Posterior cingulate gyrus (tissue), 11 donors: Measurements from ENCODE around the gene RPIA.

Experiments used
- DNase-seq, 10 donors: peaks; one replicate each; pipeline versions ENCODE4 v3.0.0 to v3.0.0-alpha.2; 2020 to 2021; ENCODE audit warnings: mixed read lengths in 3 of 10
- intact Hi-C: fragments of 100-400 bp; cut with DNase I; formaldehyde crosslinking; loops from one replicate; pipeline ENCODE4 v1.15.1; 2023

Gene RPIA

DNA sequence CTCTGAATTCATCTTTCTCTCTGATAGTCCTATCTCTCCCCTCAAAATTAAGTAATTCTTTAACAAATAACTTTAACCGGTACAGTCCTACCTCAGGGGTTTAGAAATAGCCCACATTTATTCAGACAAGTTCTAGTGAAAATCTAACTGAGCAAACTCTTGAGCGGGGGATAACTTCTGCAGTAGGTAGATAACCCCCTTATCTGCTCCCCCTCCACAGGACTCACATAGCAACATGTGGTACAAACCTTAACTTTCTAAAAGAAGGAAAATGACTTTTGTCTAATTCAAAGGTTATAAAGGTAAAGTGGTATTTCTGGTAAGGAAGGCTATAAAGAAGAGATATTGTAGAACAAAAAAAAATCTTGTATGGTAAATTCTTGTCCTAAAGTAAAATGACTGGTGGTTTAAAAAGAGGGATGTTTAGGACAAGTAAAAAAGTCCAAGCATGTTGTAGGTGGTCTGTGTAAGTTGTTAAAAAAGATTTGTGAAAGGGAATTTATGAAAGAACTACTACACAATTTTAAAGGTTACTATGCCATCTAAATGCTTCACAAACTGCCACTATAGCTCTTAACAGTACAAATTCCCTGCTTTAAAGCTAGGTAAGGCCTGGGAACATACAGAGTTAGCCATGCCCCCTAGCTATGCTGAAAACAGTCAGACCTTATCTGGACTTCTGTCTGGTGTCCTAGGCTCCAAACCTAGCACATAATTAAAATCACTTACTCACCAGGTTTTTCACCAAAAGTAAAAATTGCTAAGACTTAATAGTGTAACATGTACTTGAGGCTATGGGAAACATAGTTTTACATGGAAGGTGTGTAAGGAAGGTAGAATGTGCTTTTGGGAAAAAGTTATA lies 8.1 kb upstream of the RPIA start:
- intact Hi-C loops: no loop called here
- DNase-seq: no peak

DNA sequence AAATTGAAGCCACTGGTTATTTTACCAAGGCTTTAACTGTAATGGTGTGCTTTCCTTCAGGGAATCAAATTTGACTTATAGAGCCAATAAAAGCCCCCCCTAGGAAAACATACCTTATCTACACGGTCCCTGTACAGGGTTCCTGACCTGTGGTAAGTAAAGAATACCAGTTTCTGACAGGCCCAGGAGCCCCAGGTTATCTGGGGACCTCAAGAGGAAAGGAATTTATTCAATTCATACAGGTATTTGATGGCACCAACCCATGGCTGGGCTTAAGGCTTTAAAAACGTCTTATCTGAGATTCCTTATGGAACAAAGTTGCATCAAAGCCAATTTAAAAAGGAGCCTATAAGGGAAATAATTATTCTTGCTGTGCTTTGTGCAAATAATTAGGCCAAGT lies 7.0 kb upstream of the RPIA start:
- DNase-seq: no peak
- intact Hi-C loops: no loop called here

DNA sequence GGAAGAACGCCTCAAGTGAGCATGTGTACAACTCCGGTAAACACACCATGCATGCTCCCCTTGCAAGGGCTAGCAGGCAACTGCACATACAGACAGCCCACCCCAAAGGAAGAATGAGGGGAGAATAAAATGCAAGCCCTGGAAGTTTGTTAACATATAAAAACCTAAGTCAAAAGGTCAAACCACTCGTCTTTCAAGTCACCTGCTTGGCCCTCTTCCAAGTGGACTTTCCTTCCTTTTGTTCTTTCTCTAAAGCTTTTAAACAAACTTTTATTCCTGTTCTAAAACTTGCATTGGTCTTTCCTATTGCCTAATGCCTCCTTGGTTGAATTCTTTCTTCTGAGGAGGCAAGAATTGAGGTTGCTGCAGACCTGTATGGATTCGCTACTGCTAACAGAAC lies 5.2 kb upstream of the RPIA start:
- intact Hi-C loops: no loop called here
- no peak for DNase-seq

DNA sequence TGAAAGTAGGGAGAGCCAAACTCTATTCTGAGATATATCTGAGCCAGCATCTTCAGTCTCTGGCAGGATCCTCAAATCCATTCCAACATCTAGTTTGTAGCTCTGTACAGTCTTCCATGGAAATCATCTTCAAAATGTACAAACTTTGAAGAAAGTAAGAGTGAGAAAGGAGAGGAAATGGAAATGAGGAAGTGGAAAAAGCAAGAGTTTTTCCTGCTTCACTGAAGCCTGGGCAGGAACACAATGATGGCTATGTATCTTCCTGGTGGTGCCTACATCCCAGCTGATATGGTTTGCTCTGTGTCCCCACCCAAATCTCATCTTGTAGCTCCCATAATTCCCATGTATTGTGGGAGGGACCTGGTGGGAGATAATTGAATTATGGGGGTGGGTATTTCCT lies 4.1 kb upstream of the RPIA start:
- no peak for DNase-seq
- intact Hi-C loops: no loop called here

DNA sequence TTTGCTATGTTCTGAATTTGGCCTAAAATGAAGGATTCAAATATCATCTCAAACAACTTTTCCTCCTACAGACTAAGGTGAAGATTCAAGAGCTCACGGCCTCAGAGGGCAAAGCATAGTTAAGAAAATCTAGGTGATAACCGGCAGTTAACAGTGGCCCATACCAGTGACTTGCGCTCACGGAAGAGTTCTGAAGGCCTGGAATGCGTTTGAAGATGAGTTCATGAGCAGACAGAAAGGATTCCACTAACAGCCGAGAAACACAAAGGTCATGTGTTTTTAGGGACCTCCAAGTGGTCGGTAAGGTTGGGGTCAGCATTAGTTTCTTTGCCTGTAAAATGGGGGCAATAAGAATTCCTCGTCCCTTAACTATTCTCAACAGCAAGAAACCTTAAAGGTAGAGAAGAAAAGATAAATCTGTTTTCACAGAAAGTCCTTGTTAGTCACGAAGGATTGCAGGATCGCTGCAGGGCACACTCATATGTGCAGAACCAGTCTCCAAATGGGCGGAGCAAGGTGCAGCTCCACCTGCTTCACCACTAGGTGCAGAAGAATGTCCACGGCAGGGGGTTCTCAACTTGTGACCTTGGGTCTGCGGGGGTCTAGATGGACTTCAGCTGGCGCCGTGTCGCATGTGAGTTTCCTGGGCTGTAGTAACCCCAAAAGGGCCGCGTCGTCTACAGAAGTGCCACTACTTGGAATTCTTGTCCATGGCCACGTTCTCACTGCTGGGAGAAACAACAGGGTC lies 708 bp upstream of the RPIA start:
- intact Hi-C loops: loop anchor here (1.0 kb wide), 1 partner anchor 62 kb away; no protein-coding TSS in a partner anchor
- peak in 4 of 10 donors; percentile 19 to 76 (median 50) for DNase-seq

DNA sequence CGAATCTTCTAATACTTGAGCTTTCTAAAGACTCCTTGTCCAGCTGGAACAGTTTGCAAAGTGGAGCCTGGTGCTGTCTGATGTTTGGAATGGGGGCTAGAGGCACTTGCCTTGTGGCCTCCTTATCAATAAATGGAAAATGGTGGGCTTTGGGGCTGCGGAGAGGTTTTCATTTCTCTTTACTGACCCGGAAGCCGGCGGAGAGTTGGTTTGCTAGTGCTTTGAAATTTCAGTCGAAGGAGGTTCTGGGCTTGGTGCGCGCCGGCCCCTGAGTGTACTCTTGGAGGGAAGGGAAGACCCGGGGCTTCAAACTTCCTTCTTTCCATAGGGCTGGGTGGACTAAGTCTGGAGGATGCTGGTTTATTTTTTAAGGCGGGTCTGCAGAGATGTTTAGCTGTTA lies 714 bp downstream of the RPIA start:
- peak in 1 of 10 donors; percentile 10 for DNase-seq

DNA sequence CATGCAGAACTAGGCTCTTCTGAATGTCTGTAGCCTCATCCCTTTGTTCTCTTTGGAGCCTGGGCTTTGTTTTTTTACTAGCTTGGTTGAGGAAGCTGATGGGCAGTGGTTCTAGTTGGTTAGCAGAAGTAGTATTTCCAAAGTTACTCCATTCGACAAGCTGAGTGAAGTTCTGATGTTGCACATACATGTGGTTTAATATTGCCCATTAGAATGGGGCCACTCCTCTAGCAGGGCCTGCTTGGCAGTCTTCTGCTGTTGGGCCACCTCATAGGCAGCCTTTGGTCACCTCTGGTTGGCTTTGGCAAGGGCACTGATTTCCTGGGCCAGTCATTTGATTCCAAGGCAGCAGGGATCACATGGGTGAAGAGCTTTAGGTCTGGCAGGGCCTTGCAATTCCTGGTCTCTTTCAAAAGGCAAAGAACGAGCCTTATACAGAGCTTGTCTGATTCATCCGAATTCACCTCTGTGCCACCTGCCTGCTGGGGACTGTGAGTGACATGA lies 2.5 kb downstream of the RPIA start:
- intact Hi-C loops: no loop called here

More for the DNA sequence above, 714 bp downstream of the RPIA start:
- intact Hi-C loops: no loop called here

DNA sequence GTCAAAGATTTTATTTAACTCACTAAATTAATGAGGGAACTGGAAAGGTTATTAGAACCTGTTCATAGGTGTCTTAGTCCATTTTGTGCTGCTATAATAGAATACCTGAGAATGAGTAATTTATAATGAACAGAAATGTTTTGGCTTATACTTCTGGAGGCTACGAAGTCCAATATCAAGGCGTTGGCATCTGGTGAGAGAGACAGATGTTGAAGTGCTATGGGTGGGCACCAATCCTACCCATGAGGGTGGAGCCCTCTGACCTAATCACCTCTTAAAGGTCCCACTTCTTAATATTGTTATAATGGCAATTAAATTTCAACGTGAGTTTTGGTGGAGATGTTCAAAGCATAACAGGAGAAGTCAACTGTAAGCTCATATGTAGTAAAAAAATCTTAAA lies 5.1 kb downstream of the RPIA start:
- no peak for DNase-seq
- intact Hi-C loops: no loop called here

More for the DNA sequence above, 2.5 kb downstream of the RPIA start:
- no peak for DNase-seq

DNA sequence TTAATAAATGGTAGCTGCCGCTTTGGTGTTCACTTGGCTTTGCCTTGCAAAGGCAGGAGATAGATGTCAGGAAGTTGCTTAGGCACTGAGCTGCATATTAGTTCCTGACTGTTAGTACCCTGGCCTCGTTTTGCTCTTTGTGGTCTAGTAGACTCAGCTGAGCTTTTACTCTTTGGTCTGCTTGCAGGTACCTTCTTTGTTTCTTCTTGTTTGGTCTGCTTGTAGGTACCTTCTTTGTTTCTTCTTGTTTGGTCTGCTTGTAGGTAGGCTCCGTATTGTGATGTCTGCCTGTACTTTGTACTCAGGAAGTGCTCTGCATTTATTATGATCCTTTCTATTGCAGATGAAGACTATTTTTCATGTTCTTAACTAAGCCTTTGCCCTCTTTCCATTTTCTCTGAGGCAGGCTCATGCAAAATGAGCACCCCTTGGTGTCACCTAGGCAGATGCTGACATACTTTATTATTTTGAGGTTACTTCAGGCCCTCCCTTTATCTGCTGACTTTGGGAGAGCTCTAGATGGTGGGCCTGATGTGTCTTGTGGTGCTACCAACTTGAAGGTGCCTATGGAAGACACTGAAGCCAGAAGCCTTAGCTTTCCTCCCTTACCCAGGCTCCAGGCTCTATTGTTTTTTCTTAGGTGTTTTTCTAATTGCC lies 6.0 kb downstream of the RPIA start:
- intact Hi-C loops: no loop called here
- DNase-seq: no peak

DNA sequence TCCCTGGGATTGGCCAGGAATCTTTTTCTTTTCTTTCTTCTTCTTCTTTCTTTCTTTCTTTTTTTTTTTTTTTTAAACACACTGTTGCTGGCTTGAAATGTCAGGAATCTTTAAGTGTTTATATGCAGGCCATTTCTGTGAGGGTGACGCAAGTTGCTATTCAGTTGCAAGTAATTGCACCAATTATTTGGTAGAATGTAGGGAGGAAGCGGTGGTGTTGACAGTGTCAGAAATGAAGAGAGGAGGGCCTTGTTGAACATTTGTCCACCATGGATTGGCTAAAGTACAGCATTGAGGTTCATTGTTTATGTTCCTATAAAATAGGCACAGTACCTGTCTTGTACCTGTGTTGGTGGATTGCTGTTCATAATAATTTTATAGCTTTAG lies 6.5 kb downstream of the RPIA start:
- intact Hi-C loops: no loop called here
- no peak for DNase-seq

DNA sequence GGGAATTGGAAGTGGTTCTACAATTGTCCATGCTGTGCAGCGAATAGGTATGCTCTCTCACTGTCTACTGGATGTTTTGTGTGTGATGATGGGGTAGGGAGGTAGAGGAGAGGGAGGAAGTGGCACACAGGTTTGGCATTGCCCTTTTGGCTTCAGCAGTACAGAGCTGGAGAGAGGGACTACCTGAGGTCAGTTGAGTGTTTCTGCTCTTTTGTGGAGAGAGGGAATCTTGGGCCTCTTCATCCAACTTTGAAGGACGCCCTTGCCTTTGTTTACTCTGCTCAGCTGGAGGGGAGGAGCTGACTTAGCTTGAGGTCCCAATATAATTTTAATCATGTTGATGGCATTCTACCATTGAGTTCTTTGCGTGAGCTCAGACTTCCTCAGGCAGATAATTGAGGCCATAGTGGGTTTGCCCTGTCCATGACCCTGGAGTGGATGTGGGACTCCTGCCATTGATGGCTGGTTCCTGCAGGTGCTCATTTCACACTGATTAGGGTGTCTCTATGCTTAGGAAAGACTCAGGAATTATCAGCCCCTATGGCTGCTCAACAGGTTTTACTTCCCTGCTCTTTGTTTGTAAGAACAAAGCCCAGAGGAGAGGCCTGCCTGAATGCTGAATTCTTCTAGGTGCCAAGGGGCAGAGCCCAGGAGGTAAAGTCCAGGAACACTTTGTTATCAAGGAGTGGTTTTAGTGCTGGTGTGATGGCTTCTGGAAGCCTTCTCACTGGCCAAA lies 7.2 kb downstream of the RPIA start:
- intact Hi-C loops: no loop called here
- no peak for DNase-seq

DNA sequence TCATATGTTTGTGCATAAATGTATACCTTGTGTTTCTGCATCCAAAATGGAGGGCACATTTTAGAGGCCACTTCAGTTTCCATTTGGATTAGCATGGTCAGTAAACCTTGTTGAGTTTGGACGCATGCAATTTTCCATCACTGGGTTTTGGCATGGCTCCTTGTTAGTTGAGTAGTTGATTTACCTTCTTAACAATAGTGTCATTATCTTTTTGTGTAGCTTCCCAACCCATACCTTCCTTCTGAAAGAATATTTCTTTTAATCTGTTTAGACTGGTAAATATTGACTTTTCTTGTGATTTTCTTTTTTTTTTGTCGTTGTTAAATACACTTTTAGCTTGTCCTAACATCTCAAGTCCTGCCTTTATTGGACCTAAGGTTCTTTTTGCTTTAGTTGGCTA lies 15.5 kb downstream of the RPIA start:
- DNase-seq: no peak
- intact Hi-C loops: no loop called here

DNA sequence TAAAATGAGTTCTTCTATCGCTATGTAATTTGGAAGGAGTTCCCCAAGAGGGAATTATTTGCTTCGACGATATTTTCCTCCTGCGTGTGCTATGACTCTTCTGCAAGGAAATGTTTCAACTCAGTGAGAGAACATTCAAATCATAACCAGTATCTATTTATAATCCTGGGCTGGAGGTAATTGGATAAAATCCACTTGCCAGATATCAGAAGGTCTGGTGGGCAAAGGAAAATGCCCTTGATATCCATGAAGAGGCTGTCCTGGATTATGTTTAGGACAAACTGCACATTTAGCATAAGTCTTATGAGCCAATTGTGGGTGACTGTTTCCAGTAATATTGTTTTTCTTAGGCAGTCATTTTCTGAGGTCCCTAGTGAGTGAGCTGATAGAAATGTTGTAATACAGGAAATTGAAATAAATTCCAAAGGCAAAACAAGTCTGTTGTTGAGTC lies 17.7 kb downstream of the RPIA start:
- DNase-seq: no peak
- intact Hi-C loops: no loop called here

DNA sequence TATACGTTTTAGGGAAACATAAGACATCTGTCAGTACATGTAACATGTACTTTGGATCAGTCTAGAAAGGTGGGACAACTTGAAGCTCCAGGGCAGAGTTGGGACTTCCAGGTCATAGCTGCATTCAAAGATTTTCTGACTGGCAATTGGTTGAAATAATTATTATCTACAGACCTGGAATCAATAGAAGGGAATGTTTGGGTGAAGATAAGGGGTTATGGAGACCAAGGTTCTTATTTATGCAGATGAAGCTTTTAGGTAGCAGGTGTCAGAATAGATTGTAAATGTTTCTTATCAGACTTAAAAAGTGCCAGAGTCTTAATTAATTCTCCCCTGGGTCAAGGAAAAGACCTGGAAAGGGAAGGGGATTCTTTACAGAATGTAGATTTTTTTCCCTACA lies 19.8 kb downstream of the RPIA start:
- intact Hi-C loops: no loop called here
- no peak for DNase-seq

DNA sequence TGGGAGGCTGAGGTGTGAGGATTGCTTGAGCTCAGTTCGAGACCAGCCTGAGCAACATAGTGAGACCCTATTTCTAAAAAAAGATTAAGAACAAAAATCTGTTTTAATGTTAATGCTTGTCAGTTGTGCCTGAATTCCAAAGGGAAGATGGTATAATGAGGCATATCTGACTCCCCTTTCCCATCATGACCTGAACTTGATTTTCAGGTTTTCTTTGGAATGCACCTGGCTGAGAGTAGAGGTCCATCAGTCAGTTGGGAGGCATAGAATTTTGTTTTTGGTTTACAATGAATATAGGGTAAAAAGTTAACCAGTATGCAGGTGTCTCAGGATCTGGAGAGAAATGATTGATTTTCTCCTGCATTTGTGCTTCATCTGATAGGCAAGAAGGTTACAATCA lies 20.4 kb downstream of the RPIA start:
- no peak for DNase-seq
- intact Hi-C loops: no loop called here

DNA sequence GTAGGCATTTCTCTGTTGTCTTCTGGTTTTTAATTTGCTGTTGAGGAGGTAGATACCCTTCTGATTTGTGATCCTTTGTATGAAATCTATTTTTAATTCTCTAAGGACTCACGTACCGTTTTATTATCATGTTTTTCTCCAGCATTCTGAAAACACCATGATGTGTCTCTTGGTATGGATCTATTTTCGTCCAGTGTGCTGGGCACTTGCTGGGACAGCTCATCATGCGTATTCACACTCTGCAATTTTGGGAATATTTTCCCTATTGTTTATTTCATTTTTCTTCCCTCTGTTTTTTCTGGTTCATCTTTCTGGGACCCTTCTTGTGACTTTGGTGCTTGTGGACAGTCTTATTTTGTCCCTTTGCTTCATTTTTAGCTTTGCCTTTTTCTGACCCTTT lies 21.9 kb downstream of the RPIA start:
- no peak for DNase-seq
- intact Hi-C loops: no loop called here

DNA sequence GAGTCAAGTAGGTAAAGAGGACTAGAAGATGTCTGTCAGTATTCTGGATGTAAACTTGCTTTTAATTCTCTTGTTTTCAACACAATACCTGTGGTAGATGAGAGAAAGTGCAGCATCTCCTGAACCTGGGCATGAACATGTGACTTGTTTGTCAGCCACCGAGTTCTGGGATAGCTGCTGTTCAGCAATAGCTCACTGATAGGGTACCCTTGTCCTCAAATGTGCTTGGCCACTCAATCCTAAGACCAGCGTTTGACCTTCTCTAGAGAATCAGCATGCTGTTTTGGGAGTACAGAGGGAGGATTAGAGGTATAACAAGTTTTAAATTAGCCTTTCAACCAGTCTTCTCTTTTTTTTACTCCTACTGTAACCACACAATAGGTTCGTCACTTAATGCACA lies 23.2 kb downstream of the RPIA start:
- intact Hi-C loops: no loop called here
- no peak for DNase-seq

DNA sequence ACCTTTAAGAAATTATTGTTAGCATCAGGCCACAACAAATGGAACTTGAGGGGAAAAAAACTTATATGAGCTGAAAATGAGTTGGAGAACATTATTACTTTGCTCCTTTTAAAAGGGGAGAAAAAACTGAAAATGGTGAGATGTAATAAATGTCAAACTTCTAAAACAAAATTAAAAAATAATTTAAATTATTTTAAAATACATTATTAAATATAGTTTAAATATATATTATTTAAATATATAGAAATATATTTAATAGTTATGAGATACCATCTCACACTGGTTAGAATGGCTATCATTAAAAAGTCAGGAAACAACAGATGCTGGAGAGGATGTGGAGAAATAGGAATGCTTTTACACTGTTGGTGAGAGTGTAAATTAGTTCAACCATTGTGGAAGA lies 28.9 kb downstream of the RPIA start:
- intact Hi-C loops: no loop called here
- DNase-seq: no peak

DNA sequence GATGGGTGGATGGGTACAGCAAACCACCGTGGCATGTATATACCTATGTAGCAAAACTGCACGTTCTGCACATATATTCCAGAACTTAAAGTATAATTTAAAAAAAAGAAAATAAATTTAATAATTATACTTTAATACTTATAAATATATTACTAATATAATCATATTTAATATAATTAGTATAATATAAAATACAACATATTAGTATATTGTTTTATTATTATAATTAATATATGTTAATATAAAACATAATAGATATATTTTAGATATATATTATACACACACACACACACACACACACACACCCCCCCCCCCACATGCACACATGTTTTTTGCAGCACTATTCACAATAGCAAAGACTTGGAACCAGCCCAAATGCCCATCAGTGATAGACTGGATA lies 29.8 kb downstream of the RPIA start:
- intact Hi-C loops: no loop called here
- no peak for DNase-seq

DNA sequence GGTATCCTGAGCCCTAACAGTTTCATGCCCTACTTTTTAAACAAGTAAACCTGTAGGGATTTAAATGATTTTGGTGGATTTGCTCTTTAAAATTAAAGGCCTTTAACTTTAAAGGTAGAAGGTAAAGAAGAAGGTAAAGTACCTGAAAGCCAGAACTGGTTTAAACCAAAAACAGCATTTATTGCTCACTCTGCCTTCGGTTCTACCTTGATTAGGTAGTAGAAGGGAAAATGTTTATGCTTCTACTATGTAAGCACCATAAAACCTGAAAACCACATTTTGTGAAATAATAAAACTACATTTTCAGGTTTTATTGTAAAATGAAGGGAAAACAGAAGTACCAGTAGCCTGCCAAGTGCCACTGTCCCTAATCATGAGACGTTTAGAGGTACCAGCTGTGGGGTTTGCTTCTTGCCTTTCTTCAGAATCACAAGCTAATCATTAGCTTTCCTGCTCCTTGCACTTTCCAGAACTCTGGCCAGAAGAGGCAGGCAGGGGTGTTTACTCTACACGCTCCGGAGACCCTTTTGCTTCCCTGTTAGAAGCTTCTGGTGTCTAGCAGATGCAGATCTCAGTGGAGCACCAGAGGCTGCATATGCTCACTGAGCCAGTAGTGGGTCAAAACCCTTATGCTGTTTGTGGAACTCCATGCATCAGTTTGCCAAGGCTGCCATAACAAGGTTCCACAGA lies 33.3 kb downstream of the RPIA start:
- no peak for DNase-seq
- intact Hi-C loops: no loop called here
